ENCODE results near the gene TENM4.

The TENM4 gene

DNA sequence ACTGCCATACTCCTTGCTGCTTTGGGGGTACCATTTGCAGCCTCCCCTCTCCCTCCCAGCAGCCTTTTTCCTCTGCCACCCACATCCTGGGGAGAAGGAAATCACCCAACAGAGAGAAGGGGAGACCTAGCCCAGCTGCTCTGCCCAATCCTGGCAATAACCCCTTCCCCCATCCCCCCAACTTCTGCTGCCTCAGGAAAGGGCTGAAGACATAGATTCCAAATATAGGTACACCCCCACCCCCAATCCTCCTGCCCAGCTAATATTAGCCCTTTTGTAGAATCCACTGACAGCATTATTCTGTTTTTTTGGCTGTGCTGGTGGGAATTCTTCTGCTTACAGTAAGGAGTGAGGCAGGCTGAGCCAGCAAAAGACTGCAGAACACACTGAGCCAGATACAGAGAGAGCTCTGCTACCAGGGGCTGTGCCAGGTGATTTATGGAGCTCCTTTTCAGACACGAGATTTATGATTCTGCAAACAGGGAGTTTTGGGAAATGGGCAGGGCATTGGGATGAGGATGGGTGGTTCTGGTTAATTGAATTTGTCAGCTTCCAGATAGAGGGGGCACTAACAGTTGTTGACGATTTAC is 164.0 kb downstream of the TENM4 start:
- DNase-seq (ENCODE audit: low read depth, low spot score): no peak
- CTCF ChIA-PET: interaction anchor here (0.7 to 1.4 kb wide), 3 partner anchors 10 to 217 kb away, joined by 3 read pairs; no protein-coding TSS in a partner anchor
- TF ChIP-seq, protein P1, sequence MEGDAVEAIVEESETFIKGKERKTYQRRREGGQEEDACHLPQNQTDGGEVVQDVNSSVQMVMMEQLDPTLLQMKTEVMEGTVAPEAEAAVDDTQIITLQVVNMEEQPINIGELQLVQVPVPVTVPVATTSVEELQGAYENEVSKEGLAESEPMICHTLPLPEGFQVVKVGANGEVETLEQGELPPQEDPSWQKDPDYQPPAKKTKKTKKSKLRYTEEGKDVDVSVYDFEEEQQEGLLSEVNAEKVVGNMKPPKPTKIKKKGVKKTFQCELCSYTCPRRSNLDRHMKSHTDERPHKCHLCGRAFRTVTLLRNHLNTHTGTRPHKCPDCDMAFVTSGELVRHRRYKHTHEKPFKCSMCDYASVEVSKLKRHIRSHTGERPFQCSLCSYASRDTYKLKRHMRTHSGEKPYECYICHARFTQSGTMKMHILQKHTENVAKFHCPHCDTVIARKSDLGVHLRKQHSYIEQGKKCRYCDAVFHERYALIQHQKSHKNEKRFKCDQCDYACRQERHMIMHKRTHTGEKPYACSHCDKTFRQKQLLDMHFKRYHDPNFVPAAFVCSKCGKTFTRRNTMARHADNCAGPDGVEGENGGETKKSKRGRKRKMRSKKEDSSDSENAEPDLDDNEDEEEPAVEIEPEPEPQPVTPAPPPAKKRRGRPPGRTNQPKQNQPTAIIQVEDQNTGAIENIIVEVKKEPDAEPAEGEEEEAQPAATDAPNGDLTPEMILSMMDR (IDR thresholded peaks at IDR 0.05; ENCODE audit: insufficient read depth, low read length, missing control alignments): no peak
- no peak overlapping the region for H3K4me3 ChIP-seq (ENCODE audit: low read depth, low read length)
- POLR2A ChIA-PET: interaction anchor here (0.7 kb wide), 1 partner anchor 55 kb away, joined by 4 read pairs; no protein-coding TSS in a partner anchor

DNA sequence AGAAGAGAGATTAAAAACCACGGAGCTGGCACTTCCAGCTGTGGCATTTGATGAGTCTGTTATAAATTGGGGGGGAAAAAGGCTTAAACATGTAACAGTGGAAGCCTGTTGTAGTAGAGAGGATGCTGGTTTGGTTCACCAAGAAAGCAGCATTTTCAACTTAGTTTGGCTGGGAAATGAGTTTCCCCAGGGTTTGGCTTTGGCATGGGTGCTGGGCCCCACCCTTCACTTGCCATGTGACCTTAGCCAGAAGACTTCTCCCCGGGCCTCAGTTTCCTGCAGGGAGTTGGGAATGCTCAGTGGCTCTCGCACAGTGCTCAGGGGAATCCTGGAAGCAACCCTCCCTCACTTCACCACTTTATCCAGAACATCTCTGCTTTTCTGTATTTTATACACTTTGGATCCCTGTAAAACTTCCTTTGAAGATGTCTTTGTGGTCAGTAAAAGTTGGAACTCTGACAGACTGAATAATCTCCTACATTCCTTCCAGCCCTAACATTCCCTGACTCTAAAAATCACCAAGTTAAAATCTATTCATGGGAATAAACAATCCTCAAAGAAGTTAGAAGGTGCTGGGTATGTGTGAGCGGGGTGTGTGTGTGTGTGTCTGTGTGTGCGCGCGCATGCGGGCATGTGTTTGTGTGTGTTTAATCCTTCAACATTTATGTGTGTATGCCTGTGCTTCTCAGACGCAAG is 166.0 kb downstream of the TENM4 start:
- ChIA-PET POLR2A (no interaction called here), CTCF (interaction anchor here (1.2 kb wide), 1 partner anchor 175 kb away, joined by 3 read pairs; no protein-coding TSS in a partner anchor)
- DNase-seq (ENCODE audit: low read depth, low spot score): peak; percentile 54
- TF ChIP-seq, protein P1 (IDR thresholded peaks at IDR 0.05; ENCODE audit: insufficient read depth, low read length, missing control alignments): no peak
- no peak overlapping the region for H3K4me3 ChIP-seq (ENCODE audit: low read depth, low read length)

DNA sequence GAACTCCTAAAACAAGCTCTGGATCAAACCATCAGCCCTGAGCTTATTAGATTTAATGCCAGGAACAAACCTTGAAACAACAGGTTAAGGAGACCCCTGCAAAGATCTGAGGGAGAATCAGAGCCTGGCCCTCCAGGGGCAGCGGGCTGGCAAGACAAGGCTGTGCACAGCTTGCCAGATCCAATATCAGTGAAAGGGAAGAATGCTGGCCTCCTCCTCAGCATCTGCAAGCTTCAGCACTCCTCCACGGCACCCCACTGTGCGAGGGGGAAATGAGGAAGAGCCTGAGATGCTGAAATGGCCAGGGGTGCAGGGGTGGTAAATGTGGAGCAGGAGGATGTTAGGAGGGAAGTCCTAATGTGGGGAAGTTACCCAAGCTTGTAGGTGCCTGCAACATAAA is 167.0 kb downstream of the TENM4 start:
- ChIA-PET POLR2A (no interaction called here), CTCF (interaction anchor here (1.2 kb wide), 1 partner anchor 174 kb away, joined by 3 read pairs; no protein-coding TSS in a partner anchor)
- TF ChIP-seq, protein P1 (IDR thresholded peaks at IDR 0.05; ENCODE audit: insufficient read depth, low read length, missing control alignments): no peak
- no peak for DNase-seq (ENCODE audit: low read depth, low spot score)
- H3K4me3 ChIP-seq (ENCODE audit: low read depth, low read length): no peak overlapping the region

DNA sequence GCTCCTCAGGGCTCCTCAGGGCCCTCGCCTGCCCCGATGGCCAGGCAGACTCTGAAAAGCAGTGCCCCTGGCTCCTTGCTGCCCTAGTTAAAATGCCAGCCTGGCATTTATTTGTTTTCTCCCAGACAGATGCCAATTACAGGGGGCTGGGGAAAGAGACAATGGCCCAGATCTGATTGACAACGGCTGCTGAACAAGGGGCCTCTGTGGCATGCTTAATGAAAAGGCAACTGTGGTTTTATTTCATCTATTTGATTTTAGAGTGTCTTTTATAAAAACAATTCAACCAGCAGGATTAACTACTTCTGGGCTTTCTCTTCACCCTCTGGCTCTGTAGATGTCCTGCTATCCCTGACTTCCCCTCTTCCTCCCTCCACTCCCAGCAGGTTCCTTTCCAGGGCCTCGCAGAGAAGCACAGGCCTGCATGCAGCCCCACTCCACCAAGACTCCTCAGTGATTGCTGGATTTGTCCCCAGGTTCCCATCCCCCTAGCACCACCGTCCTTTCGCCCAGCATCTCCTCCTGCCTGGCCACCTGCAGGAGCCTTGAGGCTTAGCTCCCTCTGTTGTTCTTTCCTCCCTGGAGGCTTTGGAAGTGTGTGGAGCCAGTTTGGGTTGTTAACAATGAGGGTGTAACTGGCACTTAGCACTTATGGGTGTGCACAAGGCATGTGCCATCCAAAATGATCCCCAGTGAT is 171.1 kb downstream of the TENM4 start:
- CTCF ChIA-PET: interaction anchor here (0.9 kb wide), 1 partner anchor 21 kb away, joined by 3 read pairs; no protein-coding TSS in a partner anchor
- no peak overlapping the region for H3K4me3 ChIP-seq (ENCODE audit: low read depth, low read length)
- no peak for DNase-seq (ENCODE audit: low read depth, low spot score)
- TF ChIP-seq, protein P1 (IDR thresholded peaks at IDR 0.05; ENCODE audit: insufficient read depth, low read length, missing control alignments): no peak
- POLR2A ChIA-PET: no interaction called here

DNA sequence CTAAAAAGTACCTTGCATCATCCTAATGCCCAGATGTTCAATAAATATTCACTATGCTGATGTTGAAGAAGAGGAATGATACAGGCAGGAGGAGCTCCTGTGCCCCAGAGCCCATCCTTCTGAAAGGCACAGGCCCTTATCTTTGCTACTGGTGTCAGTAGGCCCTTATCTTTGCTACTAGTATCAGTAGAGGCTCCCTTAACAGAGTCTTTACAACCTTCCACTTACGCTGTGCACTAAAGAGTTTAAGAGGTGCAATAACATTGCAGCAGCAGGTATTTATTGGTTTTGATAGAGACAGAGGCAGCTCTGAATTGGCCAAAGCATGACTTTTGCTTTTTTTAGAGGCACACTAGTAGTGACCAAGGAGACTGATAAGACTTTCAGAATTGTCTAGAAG is 174.4 kb downstream of the TENM4 start:
- POLR2A ChIA-PET: no interaction called here
- CTCF ChIA-PET: interaction anchor here (0.9 to 1.5 kb wide), 3 partner anchors 10 to 621 kb away, joined by 3 to 4 read pairs (median 3); no protein-coding TSS in a partner anchor
- DNase-seq (ENCODE audit: low read depth, low spot score): no peak
- TF ChIP-seq, protein P1 (IDR thresholded peaks at IDR 0.05; ENCODE audit: insufficient read depth, low read length, missing control alignments): no peak
- no peak overlapping the region for H3K4me3 ChIP-seq (ENCODE audit: low read depth, low read length)
